WTC11 (cell line): ENCODE data around the gene SEMA4G. TPM values are rescaled to one million over a fixed set of nuclear protein-coding genes. Genes with fewer than 3 reads are reported as not detected.

ENCODE experiments used
- ATF1 ChIP-seq: sonication (generic); formaldehyde crosslinking; IDR thresholded peaks from 2 replicates; pipeline ENCODE4 v1.8.1; 2023; ENCODE audit warnings: mild to moderate bottlenecking, moderate library complexity, missing genetic modification reagents
- CREB1 ChIP-seq: sonication (generic); formaldehyde crosslinking; IDR thresholded peaks from 2 replicates; pipeline ENCODE4 v1.8.0; 2023; ENCODE audit warnings: mild to moderate bottlenecking, missing genetic modification reagents
- ETV6 ChIP-seq: sonication (generic); formaldehyde crosslinking; IDR thresholded peaks from 2 replicates; pipeline ENCODE4 v1.8.1; 2022; ENCODE audit warnings: mild to moderate bottlenecking, missing genetic modification reagents
- FOXK1 ChIP-seq: sonication (generic); formaldehyde crosslinking; IDR thresholded peaks from 2 replicates; pipeline ENCODE4 v1.8.0; 2022; ENCODE audit warnings: mild to moderate bottlenecking, moderate library complexity, missing genetic modification reagents
- KAT7 ChIP-seq: sonication (generic); formaldehyde crosslinking; IDR thresholded peaks from 2 replicates; pipeline ENCODE4 v1.8.1; 2023; ENCODE audit warnings: missing genetic modification reagents, mild to moderate bottlenecking, borderline replicate concordance
- MXD4 ChIP-seq: fragments of 250-450 bp; sonication (Bioruptor Pico); IDR thresholded peaks from 2 replicates; pipeline ENCODE4 v1.8.0; 2021; ENCODE audit warnings: mild to moderate bottlenecking, moderate library complexity, borderline replicate concordance
- NFATC4 ChIP-seq: fragments of 250-450 bp; sonication (Bioruptor Pico); IDR thresholded peaks from 2 replicates; pipeline ENCODE4 v1.9.0; 2021; ENCODE audit warnings: mild to moderate bottlenecking
- NFE2L1 ChIP-seq: sonication (generic); formaldehyde crosslinking; IDR thresholded peaks from 2 replicates; pipeline ENCODE4 v1.8.1; 2023; ENCODE audit warnings: missing genetic modification reagents
- NR2C2 ChIP-seq: sonication (generic); formaldehyde crosslinking; IDR thresholded peaks from 2 replicates; pipeline ENCODE4 v1.8.0; 2022; ENCODE audit warnings: mild to moderate bottlenecking, missing genetic modification reagents
- NR3C1 ChIP-seq: sonication (generic); formaldehyde crosslinking; conservative IDR thresholded peaks from 2 replicates; pipeline ENCODE4 v1.8.1; 2023; ENCODE audit warnings: low read depth, mild to moderate bottlenecking, missing genetic modification reagents
- SMAD3 ChIP-seq: sonication (generic); formaldehyde crosslinking; IDR thresholded peaks from 2 replicates; pipeline ENCODE4 v1.8.0; 2022; ENCODE audit warnings: missing genetic modification reagents, mild to moderate bottlenecking, borderline replicate concordance
- TEAD1 ChIP-seq: sonication (generic); formaldehyde crosslinking; IDR thresholded peaks from 2 replicates; pipeline ENCODE4 v1.8.0; 2022; ENCODE audit warnings: mild to moderate bottlenecking, missing genetic modification reagents
- TEAD4 ChIP-seq: sonication (generic); formaldehyde crosslinking; IDR thresholded peaks from 2 replicates; pipeline ENCODE4 v1.8.0; 2022; ENCODE audit warnings: mild to moderate bottlenecking, missing genetic modification reagents
- TP53 ChIP-seq: sonication (generic); formaldehyde crosslinking; IDR thresholded peaks from 2 replicates; pipeline ENCODE4 v1.8.1; 2023; ENCODE audit warnings: mild to moderate bottlenecking, missing genetic modification reagents
- ZNF138 ChIP-seq: sonication (generic); formaldehyde crosslinking; conservative IDR thresholded peaks from 2 replicates; pipeline ENCODE4 v1.8.1; 2022; ENCODE audit warnings: mild to moderate bottlenecking, moderate library complexity, missing genetic modification reagents
- ZNF317 ChIP-seq: sonication (generic); formaldehyde crosslinking; IDR thresholded peaks from 2 replicates; pipeline ENCODE4 v1.8.1; 2023; ENCODE audit warnings: low read depth, mild to moderate bottlenecking, moderate library complexity, missing genetic modification reagents, borderline replicate concordance
- ZNF396 ChIP-seq: fragments of 250-450 bp; sonication (Bioruptor Pico); IDR thresholded peaks from 2 replicates; pipeline ENCODE4 v1.8.0; 2021; ENCODE audit warnings: mild to moderate bottlenecking, moderate library complexity, borderline replicate concordance
- total RNA-seq: library from RNA; stranded (reverse); gene quantifications from 3 replicates; pipeline ENCODE4 v1.2.3, GENCODE V29; 2021
- TF ChIP-seq, protein P1 (sequence below): sonication (generic); formaldehyde crosslinking; IDR thresholded peaks from 2 replicates; pipeline ENCODE4 v1.8.1; 2022; ENCODE audit warnings: mild to moderate bottlenecking, moderate library complexity, missing genetic modification reagents
- TF ChIP-seq, protein P2 (sequence below): sonication (generic); formaldehyde crosslinking; IDR thresholded peaks from 2 replicates; pipeline ENCODE4 v1.8.0; 2023; ENCODE audit warnings: missing genetic modification reagents
- TF ChIP-seq, protein P3 (sequence below): sonication (generic); formaldehyde crosslinking; IDR thresholded peaks from 2 replicates; pipeline ENCODE4 v1.8.1; 2023; ENCODE audit warnings: mild to moderate bottlenecking, missing genetic modification reagents, borderline replicate concordance
- TF ChIP-seq, protein P4 (sequence below): sonication (generic); formaldehyde crosslinking; IDR thresholded peaks from 2 replicates; pipeline ENCODE4 v1.8.0; 2022; ENCODE audit warnings: mild to moderate bottlenecking, missing genetic modification reagents
- TF ChIP-seq, protein P5 (sequence below): sonication (generic); formaldehyde crosslinking; IDR thresholded peaks from 2 replicates; pipeline ENCODE4 v1.8.0; 2023; ENCODE audit warnings: mild to moderate bottlenecking, missing genetic modification reagents
- TF ChIP-seq, protein P6 (sequence below): fragments of 250-450 bp; sonication (Bioruptor Pico); IDR thresholded peaks from 2 replicates; pipeline ENCODE4 v1.9.0; 2021; ENCODE audit warnings: mild to moderate bottlenecking

The SEMA4G gene
- total RNA-seq, 1 experiment from 2014 or later, result 11.8 TPM

DNA sequence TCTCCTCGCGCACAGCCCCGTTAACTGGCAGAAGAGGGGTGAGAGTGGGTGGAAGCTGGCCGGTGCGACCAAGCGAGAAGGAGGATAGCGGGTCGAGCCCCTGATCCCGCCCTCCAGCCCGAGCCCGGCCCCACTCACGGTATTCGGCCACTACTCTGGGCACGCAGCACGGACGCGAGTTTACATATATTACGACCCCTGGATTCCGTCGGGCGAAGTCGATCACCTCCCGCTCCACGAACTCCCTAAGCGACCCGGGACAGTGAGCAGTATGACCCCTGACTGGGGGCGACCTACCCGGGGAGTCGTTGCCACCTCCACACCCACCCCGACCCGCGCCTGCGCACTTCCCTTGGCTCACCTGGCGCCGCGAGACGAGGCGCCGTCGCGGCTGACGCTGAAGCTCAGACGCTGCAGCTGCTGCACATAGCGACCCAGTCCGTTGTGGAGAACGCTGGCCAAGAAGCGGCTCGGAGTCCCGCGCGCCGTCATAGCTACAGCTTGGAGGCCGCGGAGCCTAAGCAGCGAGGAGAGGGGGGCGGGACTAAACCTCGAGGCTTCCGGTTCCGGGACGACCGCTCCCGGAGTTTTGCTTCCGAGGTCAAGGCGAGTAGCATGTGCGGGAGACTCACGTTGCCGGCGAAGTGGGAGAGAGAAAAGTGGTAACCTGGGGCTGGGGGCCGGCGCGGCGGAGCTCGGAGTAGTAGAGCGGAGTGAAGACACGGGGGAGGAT is 17.8 kb downstream of the SEMA4G start, which contains the start of the genes MRPL43 and TWNK (continued):
- TF ChIP-seq ETV6 (CRISPR knock-in tag), result peak; percentile 98
- TF ChIP-seq ZNF317, result no peak
- TF ChIP-seq, protein P1, sequence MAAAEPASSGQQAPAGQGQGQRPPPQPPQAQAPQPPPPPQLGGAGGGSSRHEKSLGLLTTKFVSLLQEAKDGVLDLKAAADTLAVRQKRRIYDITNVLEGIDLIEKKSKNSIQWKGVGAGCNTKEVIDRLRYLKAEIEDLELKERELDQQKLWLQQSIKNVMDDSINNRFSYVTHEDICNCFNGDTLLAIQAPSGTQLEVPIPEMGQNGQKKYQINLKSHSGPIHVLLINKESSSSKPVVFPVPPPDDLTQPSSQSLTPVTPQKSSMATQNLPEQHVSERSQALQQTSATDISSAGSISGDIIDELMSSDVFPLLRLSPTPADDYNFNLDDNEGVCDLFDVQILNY (CRISPR knock-in tag), result peak; percentile 83
- no peak for TF ChIP-seq TEAD4 (CRISPR knock-in tag)
- TF ChIP-seq, protein P2, sequence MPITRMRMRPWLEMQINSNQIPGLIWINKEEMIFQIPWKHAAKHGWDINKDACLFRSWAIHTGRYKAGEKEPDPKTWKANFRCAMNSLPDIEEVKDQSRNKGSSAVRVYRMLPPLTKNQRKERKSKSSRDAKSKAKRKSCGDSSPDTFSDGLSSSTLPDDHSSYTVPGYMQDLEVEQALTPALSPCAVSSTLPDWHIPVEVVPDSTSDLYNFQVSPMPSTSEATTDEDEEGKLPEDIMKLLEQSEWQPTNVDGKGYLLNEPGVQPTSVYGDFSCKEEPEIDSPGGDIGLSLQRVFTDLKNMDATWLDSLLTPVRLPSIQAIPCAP (CRISPR knock-in tag), result no peak
- no peak for TF ChIP-seq KAT7 (CRISPR knock-in tag)
- TF ChIP-seq, protein P3, sequence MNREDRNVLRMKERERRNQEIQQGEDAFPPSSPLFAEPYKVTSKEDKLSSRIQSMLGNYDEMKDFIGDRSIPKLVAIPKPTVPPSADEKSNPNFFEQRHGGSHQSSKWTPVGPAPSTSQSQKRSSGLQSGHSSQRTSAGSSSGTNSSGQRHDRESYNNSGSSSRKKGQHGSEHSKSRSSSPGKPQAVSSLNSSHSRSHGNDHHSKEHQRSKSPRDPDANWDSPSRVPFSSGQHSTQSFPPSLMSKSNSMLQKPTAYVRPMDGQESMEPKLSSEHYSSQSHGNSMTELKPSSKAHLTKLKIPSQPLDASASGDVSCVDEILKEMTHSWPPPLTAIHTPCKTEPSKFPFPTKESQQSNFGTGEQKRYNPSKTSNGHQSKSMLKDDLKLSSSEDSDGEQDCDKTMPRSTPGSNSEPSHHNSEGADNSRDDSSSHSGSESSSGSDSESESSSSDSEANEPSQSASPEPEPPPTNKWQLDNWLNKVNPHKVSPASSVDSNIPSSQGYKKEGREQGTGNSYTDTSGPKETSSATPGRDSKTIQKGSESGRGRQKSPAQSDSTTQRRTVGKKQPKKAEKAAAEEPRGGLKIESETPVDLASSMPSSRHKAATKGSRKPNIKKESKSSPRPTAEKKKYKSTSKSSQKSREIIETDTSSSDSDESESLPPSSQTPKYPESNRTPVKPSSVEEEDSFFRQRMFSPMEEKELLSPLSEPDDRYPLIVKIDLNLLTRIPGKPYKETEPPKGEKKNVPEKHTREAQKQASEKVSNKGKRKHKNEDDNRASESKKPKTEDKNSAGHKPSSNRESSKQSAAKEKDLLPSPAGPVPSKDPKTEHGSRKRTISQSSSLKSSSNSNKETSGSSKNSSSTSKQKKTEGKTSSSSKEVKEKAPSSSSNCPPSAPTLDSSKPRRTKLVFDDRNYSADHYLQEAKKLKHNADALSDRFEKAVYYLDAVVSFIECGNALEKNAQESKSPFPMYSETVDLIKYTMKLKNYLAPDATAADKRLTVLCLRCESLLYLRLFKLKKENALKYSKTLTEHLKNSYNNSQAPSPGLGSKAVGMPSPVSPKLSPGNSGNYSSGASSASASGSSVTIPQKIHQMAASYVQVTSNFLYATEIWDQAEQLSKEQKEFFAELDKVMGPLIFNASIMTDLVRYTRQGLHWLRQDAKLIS (CRISPR knock-in tag), result 0 out of 2 replicates have a peak, but pooled peaks have one; percentile 37
- peak; percentile 75; the same call in 1 of the 2 replicates for TF ChIP-seq CREB1
- TF ChIP-seq SMAD3 (CRISPR knock-in tag), result peak; percentile 83
- TF ChIP-seq, protein P4, sequence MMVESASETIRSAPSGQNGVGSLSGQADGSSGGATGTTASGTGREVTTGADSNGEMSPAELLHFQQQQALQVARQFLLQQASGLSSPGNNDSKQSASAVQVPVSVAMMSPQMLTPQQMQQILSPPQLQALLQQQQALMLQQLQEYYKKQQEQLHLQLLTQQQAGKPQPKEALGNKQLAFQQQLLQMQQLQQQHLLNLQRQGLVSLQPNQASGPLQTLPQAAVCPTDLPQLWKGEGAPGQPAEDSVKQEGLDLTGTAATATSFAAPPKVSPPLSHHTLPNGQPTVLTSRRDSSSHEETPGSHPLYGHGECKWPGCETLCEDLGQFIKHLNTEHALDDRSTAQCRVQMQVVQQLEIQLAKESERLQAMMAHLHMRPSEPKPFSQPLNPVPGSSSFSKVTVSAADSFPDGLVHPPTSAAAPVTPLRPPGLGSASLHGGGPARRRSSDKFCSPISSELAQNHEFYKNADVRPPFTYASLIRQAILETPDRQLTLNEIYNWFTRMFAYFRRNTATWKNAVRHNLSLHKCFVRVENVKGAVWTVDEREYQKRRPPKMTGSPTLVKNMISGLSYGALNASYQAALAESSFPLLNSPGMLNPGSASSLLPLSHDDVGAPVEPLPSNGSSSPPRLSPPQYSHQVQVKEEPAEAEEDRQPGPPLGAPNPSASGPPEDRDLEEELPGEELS (CRISPR knock-in tag), result 0 out of 2 replicates have a peak, but pooled peaks have one; percentile 53
- TF ChIP-seq TP53, result 0 out of 2 replicates have a peak, but pooled peaks have one; percentile 25
- no peak for TF ChIP-seq TEAD1 (CRISPR knock-in tag)
- TF ChIP-seq, protein P5, sequence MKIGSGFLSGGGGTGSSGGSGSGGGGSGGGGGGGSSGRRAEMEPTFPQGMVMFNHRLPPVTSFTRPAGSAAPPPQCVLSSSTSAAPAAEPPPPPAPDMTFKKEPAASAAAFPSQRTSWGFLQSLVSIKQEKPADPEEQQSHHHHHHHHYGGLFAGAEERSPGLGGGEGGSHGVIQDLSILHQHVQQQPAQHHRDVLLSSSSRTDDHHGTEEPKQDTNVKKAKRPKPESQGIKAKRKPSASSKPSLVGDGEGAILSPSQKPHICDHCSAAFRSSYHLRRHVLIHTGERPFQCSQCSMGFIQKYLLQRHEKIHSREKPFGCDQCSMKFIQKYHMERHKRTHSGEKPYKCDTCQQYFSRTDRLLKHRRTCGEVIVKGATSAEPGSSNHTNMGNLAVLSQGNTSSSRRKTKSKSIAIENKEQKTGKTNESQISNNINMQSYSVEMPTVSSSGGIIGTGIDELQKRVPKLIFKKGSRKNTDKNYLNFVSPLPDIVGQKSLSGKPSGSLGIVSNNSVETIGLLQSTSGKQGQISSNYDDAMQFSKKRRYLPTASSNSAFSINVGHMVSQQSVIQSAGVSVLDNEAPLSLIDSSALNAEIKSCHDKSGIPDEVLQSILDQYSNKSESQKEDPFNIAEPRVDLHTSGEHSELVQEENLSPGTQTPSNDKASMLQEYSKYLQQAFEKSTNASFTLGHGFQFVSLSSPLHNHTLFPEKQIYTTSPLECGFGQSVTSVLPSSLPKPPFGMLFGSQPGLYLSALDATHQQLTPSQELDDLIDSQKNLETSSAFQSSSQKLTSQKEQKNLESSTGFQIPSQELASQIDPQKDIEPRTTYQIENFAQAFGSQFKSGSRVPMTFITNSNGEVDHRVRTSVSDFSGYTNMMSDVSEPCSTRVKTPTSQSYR (CRISPR knock-in tag), result peak; percentile 66; the same call in 1 of the 2 replicates
- TF ChIP-seq FOXK1 (CRISPR knock-in tag), result peak; percentile 100
- no peak for TF ChIP-seq ZNF396 (CRISPR knock-in tag)
- TF ChIP-seq, protein P6, sequence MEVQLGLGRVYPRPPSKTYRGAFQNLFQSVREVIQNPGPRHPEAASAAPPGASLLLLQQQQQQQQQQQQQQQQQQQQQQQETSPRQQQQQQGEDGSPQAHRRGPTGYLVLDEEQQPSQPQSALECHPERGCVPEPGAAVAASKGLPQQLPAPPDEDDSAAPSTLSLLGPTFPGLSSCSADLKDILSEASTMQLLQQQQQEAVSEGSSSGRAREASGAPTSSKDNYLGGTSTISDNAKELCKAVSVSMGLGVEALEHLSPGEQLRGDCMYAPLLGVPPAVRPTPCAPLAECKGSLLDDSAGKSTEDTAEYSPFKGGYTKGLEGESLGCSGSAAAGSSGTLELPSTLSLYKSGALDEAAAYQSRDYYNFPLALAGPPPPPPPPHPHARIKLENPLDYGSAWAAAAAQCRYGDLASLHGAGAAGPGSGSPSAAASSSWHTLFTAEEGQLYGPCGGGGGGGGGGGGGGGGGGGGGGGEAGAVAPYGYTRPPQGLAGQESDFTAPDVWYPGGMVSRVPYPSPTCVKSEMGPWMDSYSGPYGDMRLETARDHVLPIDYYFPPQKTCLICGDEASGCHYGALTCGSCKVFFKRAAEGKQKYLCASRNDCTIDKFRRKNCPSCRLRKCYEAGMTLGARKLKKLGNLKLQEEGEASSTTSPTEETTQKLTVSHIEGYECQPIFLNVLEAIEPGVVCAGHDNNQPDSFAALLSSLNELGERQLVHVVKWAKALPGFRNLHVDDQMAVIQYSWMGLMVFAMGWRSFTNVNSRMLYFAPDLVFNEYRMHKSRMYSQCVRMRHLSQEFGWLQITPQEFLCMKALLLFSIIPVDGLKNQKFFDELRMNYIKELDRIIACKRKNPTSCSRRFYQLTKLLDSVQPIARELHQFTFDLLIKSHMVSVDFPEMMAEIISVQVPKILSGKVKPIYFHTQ (CRISPR knock-in tag), result no peak
- peak; percentile 98 for TF ChIP-seq NR2C2
- no peak for TF ChIP-seq NFATC4 (CRISPR knock-in tag)
- peak; percentile 58; the same call in 1 of the 2 replicates for TF ChIP-seq ZNF138 (CRISPR knock-in tag)
- 0 out of 2 replicates have a peak, but pooled peaks have one; percentile 70 for TF ChIP-seq NR3C1 (CRISPR knock-in tag)
- TF ChIP-seq ATF1 (CRISPR knock-in tag), result 0 out of 2 replicates have a peak, but pooled peaks have one; percentile 36
- TF ChIP-seq MXD4 (CRISPR knock-in tag), result no peak
- peak; percentile 68; the same call in 1 of the 2 replicates for TF ChIP-seq NFE2L1 (CRISPR knock-in tag)
